ENCODE measurements around the gene WDR64. TPM values are rescaled to one million over a fixed set of nuclear protein-coding genes. Genes with fewer than 3 reads are reported as not detected.

WDR64 gene
- total RNA-seq, 6 experiments from 2014 or later = 0.17 to 0.27 TPM; not detected in 4

DNA sequence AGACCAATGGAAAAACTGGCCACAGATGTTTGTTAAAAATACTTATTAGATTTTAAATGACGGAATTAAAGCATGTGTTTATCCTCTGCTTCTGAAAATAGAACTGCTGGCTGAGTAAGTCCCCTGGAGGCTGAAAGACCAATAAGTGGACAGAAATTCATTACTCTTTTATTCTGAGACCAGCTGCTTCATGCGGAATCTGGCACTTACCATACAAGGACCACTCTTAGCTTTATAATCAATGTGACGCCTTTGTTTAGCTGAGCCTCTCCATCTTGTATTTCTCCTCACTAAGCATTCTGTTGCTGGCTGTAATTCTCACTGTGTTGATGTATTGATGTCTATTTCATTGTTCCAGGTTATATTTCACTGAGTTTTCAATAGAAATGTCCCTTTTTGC, 189.6 kb downstream of the WDR64 start:
- Histone ChIP-seq H3K9me3 (no peaks in the 10 kb centered on the region), H3K4me1 (no peaks in the 10 kb centered on the region), H3K27ac (no peak overlapping the region), H3K36me3 (no peaks in the 10 kb centered on the region), H3K27me3 (no peaks in the 10 kb centered on the region), H3K4me3 (no peak overlapping the region)
- no peak for DNase-seq
- ATAC-seq = no peak
- intact Hi-C loops (cut with DNase I) = no loop called here
- WGBS (ENCODE audit: insufficient coverage, low coverage, low lambda C conversion rate, missing lambda C conversion rate) = 84% methylated on average over 3 of the region's 3 CpGs
- TF ChIP-seq CTCF (IDR thresholded peaks at IDR 0.05) (no peak), POLR2A (IDR thresholded peaks at IDR 0.05) (no peak)

DNA sequence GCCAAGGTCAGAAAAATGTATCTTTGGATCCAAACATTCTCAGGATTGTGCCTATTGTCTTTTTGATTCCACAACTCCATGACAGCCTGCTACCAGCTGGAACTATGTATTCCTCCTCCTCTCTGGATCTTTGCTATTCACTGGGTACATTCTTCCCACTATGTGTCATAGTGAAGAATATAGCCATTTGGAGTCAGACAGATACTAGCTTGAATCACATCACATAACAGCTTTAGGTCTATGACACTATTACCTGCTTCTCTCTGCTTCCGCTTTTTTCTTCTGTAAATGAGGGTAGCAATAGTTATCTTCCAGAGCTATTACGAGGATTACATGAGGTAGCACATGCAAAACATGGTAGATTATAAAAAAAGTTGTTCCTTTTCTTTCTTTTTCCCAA, 190.5 kb downstream of the WDR64 start:
- Histone ChIP-seq H3K27ac (no peak overlapping the region), H3K27me3 (no peaks in the 10 kb centered on the region), H3K4me3 (no peak overlapping the region), H3K36me3 (no peaks in the 10 kb centered on the region), H3K4me1 (peaks cover 0 to 6% (median 0%) of the 10 kb centered on the region in 4 donors), H3K9me3 (no peaks in the 10 kb centered on the region)
- ATAC-seq = no peak
- no peak for TF ChIP-seq CTCF (IDR thresholded peaks at IDR 0.05)
- TF ChIP-seq POLR2A (IDR thresholded peaks at IDR 0.05) = no peak
- DNase-seq = no peak
- intact Hi-C loops (cut with DNase I) = no loop called here
- WGBS (ENCODE audit: insufficient coverage, low coverage, low lambda C conversion rate, missing lambda C conversion rate) = 76% methylated on average over 2 of the region's 2 CpGs

- ATAC-seq (no peak), DNase-seq (no peak)
- H3K4me1 ChIP-seq = peaks cover 0 to 10% (median 2%) of the 10 kb centered on the region in 4 donors
- no peak overlapping the region for H3K4me3 ChIP-seq
- H3K27me3 ChIP-seq = no peaks in the 10 kb centered on the region
- 61% methylated on average over 6 of the region's 6 CpGs for WGBS (ENCODE audit: insufficient coverage, low coverage, low lambda C conversion rate, missing lambda C conversion rate)
- H3K36me3 ChIP-seq = no peaks in the 10 kb centered on the region
- H3K27ac ChIP-seq = no peak overlapping the region
- intact Hi-C loops (cut with DNase I) = no loop called here
- no peak for TF ChIP-seq POLR2A (IDR thresholded peaks at IDR 0.05)
- no peak for TF ChIP-seq CTCF (IDR thresholded peaks at IDR 0.05)
- no peaks in the 10 kb centered on the region for H3K9me3 ChIP-seq
Measured at GRCh38 chr1:241844593-241844992, 192.5 kb downstream of the WDR64 start.

- Histone ChIP-seq H3K4me1 (peaks cover 0 to 10% (median 2%) of the 10 kb centered on the region in 4 donors), H3K27me3 (no peaks in the 10 kb centered on the region), H3K36me3 (no peaks in the 10 kb centered on the region), H3K27ac (no peak overlapping the region), H3K4me3 (no peak overlapping the region), H3K9me3 (no peaks in the 10 kb centered on the region)
- DNase-seq = no peak
- TF ChIP-seq CTCF (IDR thresholded peaks at IDR 0.05) = no peak
- TF ChIP-seq POLR2A (IDR thresholded peaks at IDR 0.05) = no peak
- no peak for ATAC-seq
- intact Hi-C loops (cut with DNase I) = no loop called here
Measured at GRCh38 chr1:241846375-241846774, 194.3 kb downstream of the WDR64 start.
